GM13977 (cell line): Measurements from ENCODE around the gene OTUB1.

Experiments
- DNase-seq: peaks from one replicate; pipeline ENCODE4 v3.0.0; 2012; ENCODE audit warnings: low spot score
- CTCF ChIP-seq: IDR thresholded peaks from 2 replicates; pipeline ENCODE4 v1.5.1; 2012; ENCODE audit warnings: mild to moderate bottlenecking, control low read depth; ENCODE audit not compliant: insufficient read depth; ENCODE audit errors: extremely low read depth, missing control alignments
- in situ Hi-C: fragments of 300-500 bp; cut with MboI; formaldehyde crosslinking; loops from one replicate; pipeline ENCODE4 v1.12.0; 2022; ENCODE audit warnings: low sequenced_read_pairs, low pct_unique_long_range_greater_than_20kb, mixed read lengths, inconsistent platforms; ENCODE audit not compliant: unreplicated experiment

The OTUB1 gene

GRCh38 chr11:64035576-64035975, 49.3 kb downstream of the OTUB1 start, which contains the start of gene FLRT1:
TSS of gene FLRT1 (plus strand) at chr11:64035931. CDS start at chr11:64116268, 80,337 bp downstream.
- no peak for TF ChIP-seq CTCF
- in situ Hi-C loops = no loop called here

GRCh38 chr11:64036087-64037026, 50.1 kb downstream of the OTUB1 start:
- no peak for DNase-seq
- no peak for TF ChIP-seq CTCF
- in situ Hi-C loops = no loop called here

More at GRCh38 chr11:64035576-64035975, 49.3 kb downstream of the OTUB1 start, which contains the start of gene FLRT1:
- DNase-seq = no peak

GRCh38 chr11:64037027-64037634, 50.9 kb downstream of the OTUB1 start:
- in situ Hi-C loops = no loop called here
- no peak for TF ChIP-seq CTCF
- DNase-seq = no peak

- in situ Hi-C loops = no loop called here
- DNase-seq = no peak
- no peak for TF ChIP-seq CTCF
These were observed 52.3 kb downstream of the OTUB1 start for GRCh38 chr11:64038500-64038899.

GRCh38 chr11:64039012-64039665, 52.9 kb downstream of the OTUB1 start:
- TF ChIP-seq CTCF = no peak
- DNase-seq = no peak
- in situ Hi-C loops = no loop called here

- in situ Hi-C loops = no loop called here
- TF ChIP-seq CTCF = peak; percentile 37
- DNase-seq = no peak
These were observed 54.6 kb downstream of the OTUB1 start for GRCh38 chr11:64040684-64041322.
